H1 (cell line): ENCODE data around the gene SMIM29. TPM values are rescaled to one million over a fixed set of nuclear protein-coding genes. Genes with fewer than 3 reads are reported as not detected.

Experiments used
- CTCF ChIA-PET: fragments of 300-600 bp; sonication (Branson Sonifier 250); formaldehyde crosslinking; loops from one replicate; lab custom pipeline; 2021; ENCODE audit not compliant: partially characterized antibody; lab: Charles Lee
- POLR2A ChIA-PET: fragments of 300-600 bp; sonication (Branson Sonifier 250); formaldehyde crosslinking; loops from one replicate; lab custom pipeline; 2021; ENCODE audit warnings: inconsistent platforms; ENCODE audit not compliant: partially characterized antibody; lab: Charles Lee
- DNase-seq, 2 experiments: peaks; one replicate each; pipeline versions ENCODE4 v3.0.0 to v3.0.0-alpha.2; 2010 to 2022; ENCODE audit warnings: low spot score in 2 of 2, low read depth in 1 of 2, mixed read lengths in 1 of 2
- FAIRE-seq: peaks from 2 replicates; lab custom pipeline; 2011; peaks lifted over from hg19 to GRCh38; lab: Jason Lieb, UNC
- H2AFZ ChIP-seq: 2 replicates; pipeline ENCODE4 v1.8.1; 2012; ENCODE audit warnings: low read length, inconsistent platforms
- H2AK5ac ChIP-seq: 2 replicates; pipeline ENCODE4 v1.6.1; 2013; ENCODE audit warnings: low read depth, low read length
- H2BK120ac ChIP-seq: replicated peaks from 2 replicates; pipeline ENCODE3; 2013; ENCODE audit warnings: low read depth, low read length, inconsistent platforms
- H2BK12ac ChIP-seq: 2 replicates; pipeline ENCODE4 v1.6.1; 2013; ENCODE audit warnings: low read depth, low read length
- H2BK15ac ChIP-seq: 2 replicates; pipeline ENCODE4 v1.6.1; 2013; ENCODE audit warnings: low read length
- H2BK20ac ChIP-seq: 2 replicates; pipeline ENCODE4 v1.6.1; 2013; ENCODE audit warnings: low read length
- H2BK5ac ChIP-seq: 2 replicates; pipeline ENCODE4 v1.6.1; 2013; ENCODE audit warnings: low read depth, low read length
- H3K14ac ChIP-seq: 2 replicates; pipeline ENCODE4 v1.6.1; 2013; ENCODE audit warnings: inconsistent platforms; ENCODE audit not compliant: insufficient read length
- H3K18ac ChIP-seq: 2 replicates; pipeline ENCODE4 v1.6.1; 2013; ENCODE audit warnings: low read length; ENCODE audit errors: extremely low read depth
- H3K23ac ChIP-seq: 2 replicates; pipeline ENCODE4 v1.6.1; 2013; ENCODE audit warnings: inconsistent platforms; ENCODE audit not compliant: insufficient read length
- H3K23me2 ChIP-seq: 2 replicates; pipeline ENCODE4 v1.6.1; 2013; ENCODE audit warnings: low read depth, low read length
- H3K27ac ChIP-seq: 2 replicates; pipeline ENCODE4 v1.6.1; 2011; ENCODE audit warnings: low read depth, low read length, inconsistent platforms
- H3K27me3 ChIP-seq, 4 experiments: replicated peaks in 1 of 4; 1 replicate in 1 of 4; 2 replicates in 3 of 4; pipeline versions ENCODE4 v1.6.1 to v1.8.1; 2011 to 2013; ENCODE audit warnings: low read length in 3 of 4, mild to moderate bottlenecking in 3 of 4, inconsistent platforms in 2 of 4, mixed read lengths in 2 of 4, moderate library complexity in 1 of 4; ENCODE audit not compliant: control insufficient read depth in 3 of 4, insufficient read depth in 3 of 4; ENCODE audit errors: extremely low read depth in 1 of 4
- H3K36me3 ChIP-seq, 4 experiments: 2 replicates each; pipeline versions ENCODE4 v1.6.1 to v1.8.1; 2011 to 2013; ENCODE audit warnings: mild to moderate bottlenecking in 4 of 4, low read length in 3 of 4, moderate library complexity in 2 of 4, control low read depth in 1 of 4, inconsistent platforms in 1 of 4; ENCODE audit not compliant: insufficient read depth in 4 of 4, control insufficient read depth in 2 of 4
- H3K4ac ChIP-seq: replicated peaks from 2 replicates; pipeline ENCODE3; 2013; ENCODE audit warnings: low read length, low read depth, mixed read lengths, inconsistent platforms; ENCODE audit not compliant: insufficient read length
- H3K4me1 ChIP-seq, 4 experiments: replicated peaks in 1 of 4; 1 replicate in 1 of 4; 2 replicates in 3 of 4; pipeline versions ENCODE4 v1.6.1 to v1.8.1; 2011 to 2013; ENCODE audit warnings: low read length in 3 of 4, inconsistent platforms in 2 of 4, mixed read lengths in 1 of 4; ENCODE audit not compliant: insufficient read depth in 4 of 4, control insufficient read depth in 3 of 4
- H3K4me2 ChIP-seq, 2 experiments: 2 replicates each; pipeline versions ENCODE4 v1.6.1 to v1.8.1; 2011 to 2013; ENCODE audit warnings: low read depth in 2 of 2, low read length in 2 of 2, control low read depth in 1 of 2, inconsistent platforms in 1 of 2, mild to moderate bottlenecking in 1 of 2; ENCODE audit not compliant: insufficient read depth in 1 of 2
- H3K4me3 ChIP-seq, 4 experiments: fragments of 200-600, 300-600 bp in 1 of 4; sonication (generic), shearing (Covaris generic), sonication (Bioruptor Twin) in 1 of 4; 2 replicates each; pipeline versions ENCODE4 v1.5.1 to v1.8.1; 2011 to 2016; ENCODE audit warnings: low read length in 4 of 4, low read depth in 3 of 4, control low read depth in 2 of 4, inconsistent platforms in 2 of 4, mild to moderate bottlenecking in 2 of 4, mixed read lengths in 1 of 4, moderate library complexity in 1 of 4; ENCODE audit not compliant: insufficient read depth in 2 of 4; ENCODE audit errors: extremely low read depth in 1 of 4
- H3K56ac ChIP-seq: replicated peaks from 2 replicates; pipeline ENCODE3; 2013; ENCODE audit warnings: low read depth, mild to moderate bottlenecking, mixed read lengths, low read length, inconsistent platforms; ENCODE audit not compliant: insufficient read length
- H3K79me1 ChIP-seq: 2 replicates; pipeline ENCODE4 v1.6.1; 2013; ENCODE audit warnings: low read depth, low read length, control low read depth
- H3K79me2 ChIP-seq, 2 experiments: 2 replicates each; pipeline versions ENCODE4 v1.6.1 to v1.8.1; 2012 to 2013; ENCODE audit warnings: low read length in 2 of 2, mild to moderate bottlenecking in 2 of 2, inconsistent platforms in 1 of 2; ENCODE audit not compliant: insufficient read depth in 2 of 2, control insufficient read depth in 1 of 2
- H3K9ac ChIP-seq, 4 experiments: replicated peaks in 1 of 4; 1 replicate in 1 of 4; 2 replicates in 3 of 4; pipeline versions ENCODE4 v1.6.1 to v1.8.1; 2011 to 2013; ENCODE audit warnings: low read depth in 3 of 4, low read length in 3 of 4, control low read depth in 2 of 4, mild to moderate bottlenecking in 2 of 4, moderate library complexity in 2 of 4, inconsistent platforms in 1 of 4; ENCODE audit errors: extremely low read depth in 1 of 4
- H3K9me3 ChIP-seq, 2 experiments: 2 replicates each; pipeline versions ENCODE4 v1.6.1 to v1.8.1; 2012 to 2013; ENCODE audit warnings: mild to moderate bottlenecking in 2 of 2, moderate library complexity in 2 of 2, control low read depth in 1 of 2, inconsistent platforms in 1 of 2, low read depth in 1 of 2, low read length in 1 of 2, mixed read lengths in 1 of 2; ENCODE audit not compliant: insufficient read depth in 2 of 2
- H4K20me1 ChIP-seq, 2 experiments: replicated peaks in 1 of 2; 2 replicates each; pipeline versions ENCODE3 to v1.8.1; 2011 to 2013; ENCODE audit warnings: inconsistent platforms in 2 of 2, low read length in 2 of 2, mild to moderate bottlenecking in 1 of 2; ENCODE audit not compliant: insufficient read depth in 2 of 2, control insufficient read depth in 1 of 2
- H4K5ac ChIP-seq: 2 replicates; pipeline ENCODE4 v1.6.1; 2013; ENCODE audit warnings: low read length, low read depth, mixed read lengths, inconsistent platforms; ENCODE audit not compliant: insufficient read length
- H4K8ac ChIP-seq: 2 replicates; pipeline ENCODE4 v1.8.0; 2013; ENCODE audit warnings: mild to moderate bottlenecking, moderate library complexity, low read length, inconsistent platforms; ENCODE audit not compliant: insufficient read depth; ENCODE audit errors: extremely low read depth
- H4K91ac ChIP-seq: replicated peaks from 2 replicates; pipeline ENCODE3; 2013; ENCODE audit warnings: low read length, mixed read lengths, inconsistent platforms; ENCODE audit not compliant: insufficient read length
- ASH2L ChIP-seq: fragments of 200-600, 300-600 bp; sonication (generic); IDR thresholded peaks from one replicate; pipeline ENCODE4 v1.7.1; 2017; ENCODE audit warnings: low read length
- BCL11A ChIP-seq, 2 experiments: IDR thresholded peaks; one replicate each; pipeline ENCODE4 v1.6.1; 2011; ENCODE audit warnings: low read depth in 2 of 2, low read length in 2 of 2, mild to moderate bottlenecking in 2 of 2
- CBX8 ChIP-seq: fragments of 300-800, 300-1000 bp; sonication (generic); IDR thresholded peaks from 2 replicates; pipeline ENCODE4 v1.7.1; 2016; ENCODE audit warnings: low read depth, low read length, borderline replicate concordance
- CREB1 ChIP-seq: IDR thresholded peaks from 2 replicates; pipeline ENCODE4 v1.6.1; 2012; ENCODE audit warnings: inconsistent platforms
- EZH2 ChIP-seq: fragments of 200-600 bp; sonication (generic); IDR thresholded peaks from 2 replicates; pipeline ENCODE4 v1.7.1; 2012; ENCODE audit warnings: low read depth, mild to moderate bottlenecking, moderate library complexity, low read length, inconsistent platforms; ENCODE audit not compliant: severe bottlenecking
- KDM1A ChIP-seq: fragments of 200-600, 300-600 bp; sonication (generic); IDR thresholded peaks from 2 replicates; pipeline ENCODE4 v1.7.1; 2016; ENCODE audit warnings: mild to moderate bottlenecking, low read length, borderline replicate concordance
- KDM5A ChIP-seq: fragments of 200-600 bp; IDR thresholded peaks from 2 replicates; pipeline ENCODE4 v1.7.1; 2012; ENCODE audit warnings: mild to moderate bottlenecking, low read length, inconsistent platforms, mixed read lengths
- MAX ChIP-seq: IDR thresholded peaks from 2 replicates; pipeline ENCODE4 v1.6.1; 2012; ENCODE audit warnings: inconsistent platforms
- PHF8 ChIP-seq: fragments of 200-600 bp; sonication (generic); conservative IDR thresholded peaks from 2 replicates; pipeline ENCODE4 v1.7.1; 2012; ENCODE audit warnings: low read depth, mild to moderate bottlenecking, inconsistent platforms, low read length, moderate library complexity
- RXRA ChIP-seq: IDR thresholded peaks from 2 replicates; pipeline ENCODE4 v1.6.1; 2011; ENCODE audit warnings: low read depth, mild to moderate bottlenecking, low read length, moderate library complexity; ENCODE audit not compliant: insufficient read depth
- SP4 ChIP-seq: IDR thresholded peaks from 2 replicates; pipeline ENCODE4 v1.6.1; 2012; ENCODE audit warnings: low read length, inconsistent platforms
- TEAD4 ChIP-seq: IDR thresholded peaks from 2 replicates; pipeline ENCODE4 v1.6.1; 2012; ENCODE audit warnings: low read depth, low read length, inconsistent platforms, mixed read lengths
- YY1 ChIP-seq: IDR thresholded peaks from 2 replicates; pipeline ENCODE4 v1.6.1; 2011; ENCODE audit warnings: low read depth, mild to moderate bottlenecking, low read length
- WGBS, 2 experiments: shearing (Covaris generic) in 1 of 2; methylation state at CpG; one replicate each; pipeline versions ENCODE4 v1.1.6 to v1.1.7; 2013 to 2015; ENCODE audit warnings: low lambda C conversion rate in 2 of 2, mixed read lengths in 2 of 2, inconsistent platforms in 1 of 2, low coverage in 1 of 2, missing lambda C conversion rate in 1 of 2; ENCODE audit not compliant: insufficient replicate concordance in 2 of 2, insufficient coverage in 1 of 2, insufficient read length in 1 of 2; ENCODE audit errors: extremely low coverage in 1 of 2, missing lambda C conversion rate in 1 of 2; 5-methylcytosine and 5-hydroxymethylcytosine counted together
- polyA plus RNA-seq, 7 experiments: library from polyadenylated mRNA; depleted of rRNA in 3 of 7; stranded (reverse) in 5 of 7; unstranded in 2 of 7; fragments of >200 nt in 5 of 7; fragments of 200-250 nt in 2 of 7; gene quantifications; 1 replicate in 5 of 7; 2 replicates in 1 of 7; 4 replicates in 1 of 7; pipeline versions ENCODE4 v1.2.1 to v1.2.3, GENCODE V29; 2011 to 2013; ENCODE audit warnings: missing spikeins in 2 of 7, mixed read lengths in 2 of 7
- total RNA-seq: library from RNA; stranded (reverse); fragmentation: NEBNext Ultra II Directional; extraction: Animal tissue kit (Norgen Biotek cat#: 25700); gene quantifications from 2 replicates; pipeline ENCODE4 v1.2.1, GENCODE V29; 2021

SMIM29 gene
- total and polyA plus RNA-seq, 2 of the 8 experiments (the other 6 are each of a cell fraction or from before 2014, with no cell fraction given) = 7.0 to 22.4 TPM

DNA sequence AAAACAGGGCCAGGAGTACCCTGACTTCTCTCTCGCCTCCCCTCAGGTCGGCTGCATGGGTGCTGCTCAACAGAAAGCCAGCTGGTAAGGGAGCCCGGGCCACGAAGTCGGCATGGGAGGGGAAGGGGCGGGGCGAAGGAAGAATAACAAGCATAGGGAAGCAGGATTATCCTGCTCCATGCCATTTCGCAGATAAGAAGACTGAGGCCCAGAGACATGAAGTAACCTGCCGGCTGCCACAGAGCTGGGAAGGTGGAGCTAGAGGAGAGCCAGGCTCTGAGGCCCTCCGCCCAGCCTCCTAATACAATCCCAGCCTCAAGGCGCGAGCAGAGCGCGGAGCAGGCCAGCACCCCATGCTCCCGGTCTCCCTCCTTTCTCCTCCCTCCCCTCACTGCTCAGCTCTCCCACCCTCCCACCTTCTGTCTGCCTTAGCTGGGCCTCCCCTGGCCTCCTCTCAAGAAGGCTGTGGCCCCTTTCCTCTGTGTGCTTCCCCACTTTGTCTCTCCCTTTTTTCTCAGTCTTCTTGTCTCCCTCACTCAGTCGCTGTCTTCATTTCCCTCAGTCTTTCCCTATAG is 25.3 kb downstream of the SMIM29 start:
- Histone ChIP-seq H2BK15ac (no peak overlapping the region), H3K23me2 (peaks cover 4% of the 10 kb centered on the region; the same call in 1 of the 2 replicates), H3K56ac (no peak overlapping the region), H3K27me3 (no peaks in the 10 kb centered on the region), H3K23ac (no peak overlapping the region), H4K8ac (no peak overlapping the region), H2AFZ (peak overlapping the region; percentile 97), H3K4me3 (peak overlapping the region; percentile 22 to 57 (median 35); a peak in 7 of 8 replicates), H2BK20ac (peak overlapping the region; percentile 29; the same call in 1 of the 2 replicates), H3K79me1 (no peaks in the 10 kb centered on the region), H3K36me3 (no peaks in the 10 kb centered on the region), H3K27ac (peak overlapping the region; percentile 52; the same call in 1 of the 2 replicates), H3K9me3 (no peaks in the 10 kb centered on the region), H3K18ac (peak overlapping the region; percentile 98), H3K9ac (peak overlapping the region in 2 of 4 experiments; percentile 35 to 64; a peak in 3 of 7 replicates), H4K91ac (peak overlapping the region; percentile 89), H3K14ac (no peak overlapping the region), H3K4ac (no peak overlapping the region), H2BK12ac (peak overlapping the region; percentile 94; the same call in 1 of the 2 replicates), H2AK5ac (no peak overlapping the region), H4K20me1 (no peaks in the 10 kb centered on the region), H3K4me1 (peaks cover 10 to 37% (median 30%) of the 10 kb centered on the region in 4 experiments), H2BK120ac (no peak overlapping the region), H3K4me2 (peak overlapping the region; percentile 83 to 90), H3K79me2 (no peaks in the 10 kb centered on the region), H2BK5ac (peak overlapping the region; percentile 96), H4K5ac (peak overlapping the region; percentile 96)
- ChIA-PET POLR2A (interaction anchor here (0.8 to 7.1 kb wide), 19 partner anchors 9 to 308 kb away, joined by 3 to 144 read pairs (median 6); partner anchors contain the start of genes HMGA1 and RPS10), CTCF (interaction anchor here (0.7 to 3.6 kb wide), 6 partner anchors 13 to 48 kb away, joined by 3 to 24 read pairs (median 5); partner anchors contain the start of gene HMGA1)
- WGBS, 2 experiments = 14% methylated on average over 15 of the region's 16 CpGs; no CpG with 5 or more reads in 1 of the 2 experiments
- peak in 1 of 2 experiments; percentile 80 for DNase-seq
- FAIRE-seq = no peak
- peak; percentile 43 for TF ChIP-seq ASH2L
- no peak for TF ChIP-seq CBX8
- no peak for TF ChIP-seq TEAD4
- TF ChIP-seq CREB1 = no peak
- TF ChIP-seq RXRA = no peak
- no peak for TF ChIP-seq BCL11A (IDR thresholded peaks at IDR 0.05; ENCODE audit: low read depth in 2 of 2, low read length in 2 of 2)
- peak; percentile 99 for TF ChIP-seq KDM1A
- no peak for TF ChIP-seq YY1
- no peak for TF ChIP-seq SP4
- no peak for TF ChIP-seq PHF8
- TF ChIP-seq MAX = no peak
- no peak for TF ChIP-seq KDM5A
- no peak for TF ChIP-seq EZH2
